Measurements from ENCODE around the gene MMP15. TPM values are rescaled to one million over a fixed set of nuclear protein-coding genes. Genes with fewer than 3 reads are reported as not detected.
A peak's percentile ranks its signal among the peaks of the same experiment; 100 is the strongest.

Gene MMP15
- total RNA-seq, 1 experiment from 2014 or later = 55.5 TPM

DNA sequence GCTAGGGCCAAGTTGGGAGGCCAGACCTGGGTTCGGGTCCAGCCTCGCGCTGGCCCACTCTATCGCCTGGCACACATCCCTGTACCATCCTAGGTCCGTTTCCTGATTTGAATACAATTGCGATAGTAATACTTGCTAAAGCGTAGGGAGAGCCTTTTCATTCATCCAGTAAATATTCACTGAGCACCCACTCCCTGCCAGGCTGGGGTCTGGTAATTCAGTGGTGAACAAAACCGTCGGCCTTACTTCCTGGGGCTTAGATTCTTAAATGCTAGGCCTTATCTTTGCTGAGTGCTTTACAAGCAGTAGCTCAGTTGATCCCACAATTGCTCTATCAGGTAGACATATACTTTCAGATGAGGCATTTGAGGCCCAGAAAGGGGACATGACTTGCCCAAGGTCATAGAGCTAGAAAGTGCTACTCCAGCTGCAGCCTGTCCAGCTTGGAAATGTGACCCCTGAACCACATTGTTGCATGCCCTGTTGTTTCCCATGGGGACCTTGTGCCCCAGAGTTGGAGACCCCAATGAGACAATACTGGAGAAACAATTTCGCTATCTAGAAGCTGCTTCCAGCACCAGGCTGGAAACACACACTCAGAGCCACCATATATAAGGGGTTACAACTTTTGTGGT is 23.7 kb upstream of the MMP15 start (continued):
- no peak for TF ChIP-seq SMAD3 (CRISPR knock-in tag; IDR thresholded peaks at IDR 0.05; ENCODE audit: borderline replicate concordance)
- TF ChIP-seq SMAD4 (CRISPR knock-in tag; IDR thresholded peaks at IDR 0.05) = no peak
- TF ChIP-seq, protein P1, sequence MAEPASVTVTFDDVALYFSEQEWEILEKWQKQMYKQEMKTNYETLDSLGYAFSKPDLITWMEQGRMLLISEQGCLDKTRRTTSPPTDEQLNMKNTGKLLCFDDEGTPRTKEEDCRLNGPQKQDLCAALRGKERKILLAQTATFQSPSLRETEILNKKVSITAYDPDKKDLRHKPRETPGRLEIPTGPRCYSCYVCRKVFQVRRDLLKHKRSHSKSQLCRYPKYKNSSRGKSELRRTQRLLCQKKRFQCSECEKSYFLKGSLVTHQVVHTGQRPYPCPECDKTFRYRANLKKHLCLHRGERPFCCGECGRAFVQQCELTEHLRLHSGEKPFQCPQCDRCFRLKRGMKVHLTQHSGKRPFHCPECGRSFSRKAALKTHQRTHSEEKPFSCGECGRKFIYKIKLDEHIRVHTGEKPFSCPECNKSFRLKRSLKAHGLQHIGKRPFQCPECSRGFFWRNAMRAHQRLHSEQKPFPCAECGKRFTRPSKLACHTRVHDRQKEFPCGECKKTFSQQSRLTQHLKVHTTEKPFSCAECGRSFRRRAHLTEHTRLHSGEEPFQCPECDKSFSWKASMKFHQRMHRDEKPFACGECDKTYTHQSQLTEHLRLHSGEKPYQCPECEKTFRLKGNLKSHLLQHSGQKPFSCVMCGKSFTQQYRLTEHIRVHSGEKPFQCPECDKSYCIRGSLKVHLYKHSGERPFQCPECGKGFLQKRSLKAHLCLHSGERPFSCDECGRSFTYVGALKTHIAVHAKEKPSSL (CRISPR knock-in tag; conservative IDR thresholded peaks at IDR 0.05) = no peak
- TF ChIP-seq, protein P2, sequence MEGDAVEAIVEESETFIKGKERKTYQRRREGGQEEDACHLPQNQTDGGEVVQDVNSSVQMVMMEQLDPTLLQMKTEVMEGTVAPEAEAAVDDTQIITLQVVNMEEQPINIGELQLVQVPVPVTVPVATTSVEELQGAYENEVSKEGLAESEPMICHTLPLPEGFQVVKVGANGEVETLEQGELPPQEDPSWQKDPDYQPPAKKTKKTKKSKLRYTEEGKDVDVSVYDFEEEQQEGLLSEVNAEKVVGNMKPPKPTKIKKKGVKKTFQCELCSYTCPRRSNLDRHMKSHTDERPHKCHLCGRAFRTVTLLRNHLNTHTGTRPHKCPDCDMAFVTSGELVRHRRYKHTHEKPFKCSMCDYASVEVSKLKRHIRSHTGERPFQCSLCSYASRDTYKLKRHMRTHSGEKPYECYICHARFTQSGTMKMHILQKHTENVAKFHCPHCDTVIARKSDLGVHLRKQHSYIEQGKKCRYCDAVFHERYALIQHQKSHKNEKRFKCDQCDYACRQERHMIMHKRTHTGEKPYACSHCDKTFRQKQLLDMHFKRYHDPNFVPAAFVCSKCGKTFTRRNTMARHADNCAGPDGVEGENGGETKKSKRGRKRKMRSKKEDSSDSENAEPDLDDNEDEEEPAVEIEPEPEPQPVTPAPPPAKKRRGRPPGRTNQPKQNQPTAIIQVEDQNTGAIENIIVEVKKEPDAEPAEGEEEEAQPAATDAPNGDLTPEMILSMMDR (IDR thresholded peaks at IDR 0.05) = no peak
- TF ChIP-seq ZBTB21 (CRISPR knock-in tag; IDR thresholded peaks at IDR 0.05; ENCODE audit: borderline replicate concordance) = no peak

DNA sequence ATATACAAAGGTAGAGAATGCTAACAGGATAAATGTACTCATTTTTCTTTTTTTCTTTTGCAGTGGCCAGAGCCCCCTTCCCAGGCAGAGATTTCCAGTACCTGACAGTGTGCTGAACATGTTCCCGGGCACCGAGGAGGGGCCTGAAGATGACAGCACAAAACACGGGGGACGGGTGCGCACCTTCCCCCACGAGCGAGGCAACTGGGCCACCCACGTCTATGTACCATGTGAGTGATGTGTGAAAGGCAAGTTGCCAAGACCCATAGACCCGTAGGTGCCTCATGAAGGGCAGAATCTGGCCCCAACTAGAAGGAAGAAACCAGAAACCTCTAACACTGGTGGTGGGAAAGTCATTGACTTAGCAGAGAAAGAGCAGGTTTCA is 23.1 kb upstream of the MMP15 start:
- no peak for DNase-seq (ENCODE audit: low spot score)
- H3K36me3 Mint-ChIP-seq = peaks cover 29% of the 10 kb centered on the region
- H3K27ac Mint-ChIP-seq = no peak overlapping the region
- POLR2A ChIA-PET = interaction anchor here (0.6 kb wide), 1 partner anchor 478 kb away, joined by 3 read pairs; no protein-coding TSS in a partner anchor
- peaks cover 23% of the 10 kb centered on the region for H3K4me1 Mint-ChIP-seq
- ATAC-seq = no peak
- peaks cover 7% of the 10 kb centered on the region; the same call in 1 of the 2 replicates for H3K9me3 Mint-ChIP-seq
- peak overlapping the region; percentile 83 for H3K4me3 Mint-ChIP-seq
- TF ChIP-seq, protein P3, sequence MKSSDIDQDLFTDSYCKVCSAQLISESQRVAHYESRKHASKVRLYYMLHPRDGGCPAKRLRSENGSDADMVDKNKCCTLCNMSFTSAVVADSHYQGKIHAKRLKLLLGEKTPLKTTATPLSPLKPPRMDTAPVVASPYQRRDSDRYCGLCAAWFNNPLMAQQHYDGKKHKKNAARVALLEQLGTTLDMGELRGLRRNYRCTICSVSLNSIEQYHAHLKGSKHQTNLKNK (CRISPR knock-in tag; IDR thresholded peaks at IDR 0.05) = no peak
- TF ChIP-seq NR1H2 (CRISPR knock-in tag; IDR thresholded peaks at IDR 0.05) (no peak), CREM (CRISPR knock-in tag; IDR thresholded peaks at IDR 0.05) (no peak), ZNF396 (CRISPR knock-in tag; IDR thresholded peaks at IDR 0.05; ENCODE audit: borderline replicate concordance) (no peak), TEAD4 (CRISPR knock-in tag; IDR thresholded peaks at IDR 0.05) (no peak)
- TF ChIP-seq, protein P4, sequence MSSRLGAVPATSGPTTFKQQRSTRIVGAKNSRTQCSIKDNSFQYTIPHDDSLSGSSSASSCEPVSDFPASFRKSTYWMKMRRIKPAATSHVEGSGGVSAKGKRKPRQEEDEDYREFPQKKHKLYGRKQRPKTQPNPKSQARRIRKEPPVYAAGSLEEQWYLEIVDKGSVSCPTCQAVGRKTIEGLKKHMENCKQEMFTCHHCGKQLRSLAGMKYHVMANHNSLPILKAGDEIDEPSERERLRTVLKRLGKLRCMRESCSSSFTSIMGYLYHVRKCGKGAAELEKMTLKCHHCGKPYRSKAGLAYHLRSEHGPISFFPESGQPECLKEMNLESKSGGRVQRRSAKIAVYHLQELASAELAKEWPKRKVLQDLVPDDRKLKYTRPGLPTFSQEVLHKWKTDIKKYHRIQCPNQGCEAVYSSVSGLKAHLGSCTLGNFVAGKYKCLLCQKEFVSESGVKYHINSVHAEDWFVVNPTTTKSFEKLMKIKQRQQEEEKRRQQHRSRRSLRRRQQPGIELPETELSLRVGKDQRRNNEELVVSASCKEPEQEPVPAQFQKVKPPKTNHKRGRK (CRISPR knock-in tag; IDR thresholded peaks at IDR 0.05; ENCODE audit: borderline replicate concordance) = no peak
- TF ChIP-seq, protein P5, sequence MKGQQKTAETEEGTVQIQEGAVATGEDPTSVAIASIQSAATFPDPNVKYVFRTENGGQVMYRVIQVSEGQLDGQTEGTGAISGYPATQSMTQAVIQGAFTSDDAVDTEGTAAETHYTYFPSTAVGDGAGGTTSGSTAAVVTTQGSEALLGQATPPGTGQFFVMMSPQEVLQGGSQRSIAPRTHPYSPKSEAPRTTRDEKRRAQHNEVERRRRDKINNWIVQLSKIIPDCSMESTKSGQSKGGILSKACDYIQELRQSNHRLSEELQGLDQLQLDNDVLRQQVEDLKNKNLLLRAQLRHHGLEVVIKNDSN (CRISPR knock-in tag; IDR thresholded peaks at IDR 0.05) = no peak
- TF ChIP-seq, protein P6, sequence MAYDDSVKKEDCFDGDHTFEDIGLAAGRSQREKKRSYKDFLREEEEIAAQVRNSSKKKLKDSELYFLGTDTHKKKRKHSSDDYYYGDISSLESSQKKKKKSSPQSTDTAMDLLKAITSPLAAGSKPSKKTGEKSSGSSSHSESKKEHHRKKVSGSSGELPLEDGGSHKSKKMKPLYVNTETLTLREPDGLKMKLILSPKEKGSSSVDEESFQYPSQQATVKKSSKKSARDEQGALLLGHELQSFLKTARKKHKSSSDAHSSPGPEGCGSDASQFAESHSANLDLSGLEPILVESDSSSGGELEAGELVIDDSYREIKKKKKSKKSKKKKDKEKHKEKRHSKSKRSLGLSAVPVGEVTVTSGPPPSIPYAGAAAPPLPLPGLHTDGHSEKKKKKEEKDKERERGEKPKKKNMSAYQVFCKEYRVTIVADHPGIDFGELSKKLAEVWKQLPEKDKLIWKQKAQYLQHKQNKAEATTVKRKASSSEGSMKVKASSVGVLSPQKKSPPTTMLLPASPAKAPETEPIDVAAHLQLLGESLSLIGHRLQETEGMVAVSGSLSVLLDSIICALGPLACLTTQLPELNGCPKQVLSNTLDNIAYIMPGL (CRISPR knock-in tag; IDR thresholded peaks at IDR 0.05) = no peak
- TF ChIP-seq, protein P7, sequence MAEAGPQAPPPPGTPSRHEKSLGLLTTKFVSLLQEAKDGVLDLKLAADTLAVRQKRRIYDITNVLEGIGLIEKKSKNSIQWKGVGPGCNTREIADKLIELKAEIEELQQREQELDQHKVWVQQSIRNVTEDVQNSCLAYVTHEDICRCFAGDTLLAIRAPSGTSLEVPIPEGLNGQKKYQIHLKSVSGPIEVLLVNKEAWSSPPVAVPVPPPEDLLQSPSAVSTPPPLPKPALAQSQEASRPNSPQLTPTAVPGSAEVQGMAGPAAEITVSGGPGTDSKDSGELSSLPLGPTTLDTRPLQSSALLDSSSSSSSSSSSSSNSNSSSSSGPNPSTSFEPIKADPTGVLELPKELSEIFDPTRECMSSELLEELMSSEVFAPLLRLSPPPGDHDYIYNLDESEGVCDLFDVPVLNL (CRISPR knock-in tag; IDR thresholded peaks at IDR 0.05; ENCODE audit: borderline replicate concordance, low read depth) = no peak
- no peaks in the 10 kb centered on the region for H3K27me3 Mint-ChIP-seq (ENCODE audit: low read depth)
- CTCF ChIA-PET = interaction anchor here (1.5 to 6.1 kb wide), 6 partner anchors 18 to 119 kb away, joined by 4 to 56 read pairs (median 11); no protein-coding TSS in a partner anchor
